Erythroblast (primary cell): ENCODE data around the gene VARS1.
"Not testable (repeated sequence)": the region's sequence is repeated elsewhere in the genome, so short reads cannot be mapped to it uniquely, and the experiment has no call there.

Source experiments
- DNase-seq, 2 experiments: peaks; one replicate each; lab custom pipeline; 2025; lab: John Stamatoyannopoulos, UW
- GATA1 ChIP-seq: IDR thresholded peaks from 2 replicates; pipeline ENCODE4 v1.6.1; 2011; ENCODE audit warnings: low read depth, mild to moderate bottlenecking, control low read depth, low read length, moderate library complexity
- POLR2A ChIP-seq: IDR thresholded peaks from 2 replicates; pipeline ENCODE4 v1.6.1; 2011; ENCODE audit warnings: mild to moderate bottlenecking, low read length

VARS1 gene

GRCh38 chr6:31814677-31815024 lies 19.1 kb upstream of the VARS1 start:
- DNase-seq: peak; percentile 77 to 78
- TF ChIP-seq GATA1: no peak
- TF ChIP-seq POLR2A: no peak

- DNase-seq: no peak
- TF ChIP-seq POLR2A (no peak), GATA1 (no peak)
These were observed 17.9 kb upstream of the VARS1 start for GRCh38 chr6:31813465-31813849.

DNA sequence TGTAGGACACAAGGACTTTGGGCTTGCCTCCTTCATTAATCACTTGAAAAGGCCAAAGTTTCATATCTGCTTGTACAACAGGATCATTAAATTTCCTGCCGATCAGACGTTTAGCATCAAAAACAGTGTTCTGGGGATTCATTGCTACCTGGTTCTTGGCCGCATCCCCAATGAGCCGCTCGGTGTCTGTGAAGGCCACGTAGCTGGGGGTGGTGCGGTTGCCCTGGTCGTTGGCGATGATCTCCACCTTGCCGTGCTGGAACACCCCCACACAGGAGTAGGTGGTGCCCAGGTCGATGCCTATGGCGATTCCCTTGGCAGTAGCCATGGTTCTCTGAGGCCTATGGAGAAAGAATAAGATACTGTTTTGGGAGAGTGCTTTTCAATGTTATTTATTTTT lies 16.1 kb upstream of the VARS1 start:
- TF ChIP-seq POLR2A: no peak
- no peak for TF ChIP-seq GATA1
- DNase-seq: no peak

- DNase-seq: not testable (repeated sequence)
These were observed 13.0 kb upstream of the VARS1 start for GRCh38 chr6:31808599-31808998.

- peak; percentile 96 to 99 for DNase-seq
- peak; percentile 84 for TF ChIP-seq POLR2A
- TF ChIP-seq GATA1: no peak
These were observed 11.1 kb upstream of the VARS1 start, which contains the start of gene LSM2 for GRCh38 chr6:31806470-31807272. Gene LSM2, minus strand, starts transcription at chr6:31806966. Its CDS starts 209 bp downstream, at chr6:31806757.

- no peak for TF ChIP-seq GATA1
- no peak for DNase-seq
These were observed 10.5 kb upstream of the VARS1 start for GRCh38 chr6:31805939-31806469.

DNA sequence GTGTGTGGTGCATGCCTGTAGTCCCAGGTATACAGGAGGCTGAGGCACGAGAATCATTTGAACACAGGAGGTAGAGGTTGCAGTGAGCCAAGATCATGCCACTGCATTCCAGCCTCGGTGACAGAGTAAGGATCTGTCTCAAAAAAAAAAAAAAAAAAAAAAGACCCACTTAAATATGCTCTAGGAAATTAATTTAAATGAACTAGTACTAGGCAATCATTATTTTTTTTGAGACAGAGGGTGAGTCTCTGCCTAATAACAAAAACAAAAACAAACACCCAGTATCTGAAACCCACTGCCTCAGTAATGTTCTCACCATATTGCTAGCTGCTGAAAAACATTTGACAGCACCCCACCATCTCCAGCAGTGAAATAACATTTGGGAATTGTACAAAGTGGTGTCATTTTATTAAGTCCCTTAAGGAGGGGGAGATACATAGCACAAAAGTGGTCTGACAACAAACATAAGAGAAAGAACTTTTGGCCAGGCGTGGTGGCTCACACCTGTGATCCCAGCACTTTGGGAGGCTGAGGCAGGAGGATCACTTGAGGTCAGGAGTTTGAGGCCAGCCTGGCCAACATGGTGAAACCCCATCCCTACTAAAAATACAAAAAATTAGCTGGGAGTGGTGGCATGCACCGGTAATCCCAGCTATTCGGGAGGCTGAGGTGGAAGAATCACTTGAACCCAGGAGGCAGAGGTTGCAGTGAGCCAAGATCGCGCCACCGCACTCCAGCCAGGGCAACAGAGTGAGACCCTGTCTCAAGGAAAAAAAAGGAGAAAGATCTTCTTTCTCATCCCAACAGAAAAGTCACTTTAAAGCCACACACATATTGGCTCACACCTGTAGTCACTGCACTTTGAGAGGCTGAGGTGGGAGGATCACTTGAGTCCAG lies 5.7 kb upstream of the VARS1 start:
- not testable (repeated sequence) for DNase-seq

GRCh38 chr6:31799781-31800180 lies 4.2 kb upstream of the VARS1 start:
- TF ChIP-seq GATA1 (no peak), POLR2A (no peak)
- DNase-seq: no peak

DNA sequence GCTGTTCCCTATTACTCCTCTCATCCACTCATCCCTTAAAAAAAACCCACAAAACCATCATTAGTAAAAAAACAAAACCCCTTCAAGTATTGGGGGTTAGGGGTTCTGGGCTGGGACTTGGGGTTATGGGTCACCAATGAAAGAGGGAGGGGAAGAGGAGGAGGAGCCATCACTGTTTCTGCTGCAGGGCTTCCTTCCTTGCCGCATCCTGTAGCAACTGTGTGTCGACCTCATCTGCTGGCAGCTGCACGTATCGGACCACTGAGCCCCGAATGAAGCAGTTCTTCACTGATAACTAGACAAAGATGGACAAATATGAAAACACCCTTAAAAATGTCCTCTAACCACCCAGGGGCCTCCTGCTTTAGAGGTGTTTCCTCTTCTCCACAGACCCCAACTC lies 2.0 kb upstream of the VARS1 start:
- TF ChIP-seq POLR2A (no peak), GATA1 (no peak)
- no peak for DNase-seq

DNA sequence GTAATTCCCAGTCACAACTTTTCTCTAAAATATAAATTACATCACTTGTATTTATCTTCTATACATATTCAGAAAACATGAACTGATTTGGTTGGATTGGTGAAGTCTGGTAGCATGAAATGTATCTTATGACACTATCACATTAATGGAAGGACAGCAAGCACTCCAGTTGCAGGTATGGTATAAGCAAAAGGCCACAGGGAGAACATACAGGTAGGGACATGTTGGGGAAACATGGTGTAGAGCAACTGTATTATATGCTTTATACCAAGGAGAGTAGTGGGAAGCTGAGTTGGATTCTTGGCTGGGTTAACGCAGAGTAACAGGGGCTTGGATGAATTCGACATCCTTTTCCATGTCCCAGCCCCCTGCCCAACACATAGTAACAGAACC lies 1.4 kb upstream of the VARS1 start:
- TF ChIP-seq POLR2A: no peak
- no peak for TF ChIP-seq GATA1

DNA sequence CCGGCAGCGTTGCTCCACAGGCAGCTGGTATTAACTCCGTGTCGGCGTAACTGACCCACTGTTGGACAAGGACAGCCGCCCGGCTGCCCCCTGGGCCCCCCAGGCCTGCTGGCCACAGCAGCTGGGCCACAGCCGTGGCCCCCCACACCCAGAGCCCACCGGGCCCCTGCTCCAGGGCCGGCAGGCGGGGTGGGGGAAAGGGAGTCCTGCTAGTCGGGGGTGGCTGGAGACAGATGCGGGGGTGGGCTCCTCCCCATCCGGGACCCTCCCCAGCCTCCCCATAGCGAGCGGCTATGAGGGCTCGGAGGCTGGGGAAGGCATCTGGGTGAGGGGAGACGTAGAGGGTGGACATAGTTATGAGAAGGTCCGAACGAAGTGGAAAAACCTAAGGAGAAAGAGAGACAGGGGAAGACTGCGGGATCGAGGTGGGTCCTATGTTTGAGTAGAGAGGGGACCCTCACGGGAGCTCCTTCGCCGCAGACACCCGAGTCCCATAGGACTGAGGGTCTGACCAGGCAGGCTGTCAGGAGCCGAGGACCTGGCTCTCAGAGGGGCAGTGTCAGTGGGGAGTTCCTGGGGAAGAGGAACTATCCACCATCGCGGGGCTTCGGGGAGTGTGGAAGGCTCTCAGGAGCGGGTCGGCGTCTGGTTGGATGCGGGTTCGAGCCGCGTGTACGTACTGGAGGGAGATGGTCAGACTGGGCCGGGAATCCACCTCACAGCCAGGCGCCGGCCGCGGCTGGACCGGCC lies 511 bp downstream of the VARS1 start:
- TF ChIP-seq POLR2A (no peak), GATA1 (no peak)
- no peak for DNase-seq

More for the DNA sequence above, 1.4 kb upstream of the VARS1 start:
- DNase-seq: no peak

- TF ChIP-seq GATA1 (no peak), POLR2A (no peak)
- peak in 1 of 2 experiments; percentile 48 for DNase-seq
These were observed 1.2 kb downstream of the VARS1 start for GRCh38 chr6:31794294-31794865.

GRCh38 chr6:31793927-31794245 lies 1.7 kb downstream of the VARS1 start:
- DNase-seq: not testable (repeated sequence)

- TF ChIP-seq GATA1: no peak
- TF ChIP-seq POLR2A: no peak
- DNase-seq: no peak
These were observed 2.8 kb downstream of the VARS1 start for GRCh38 chr6:31792761-31793171.
